Right ventricle myocardium superior (tissue), 1 donor: ENCODE measurements around the gene FAM20C. TPM values are rescaled to one million over a fixed set of nuclear protein-coding genes. Genes with fewer than 3 reads are reported as not detected.
"Not testable (repeated sequence)": the region's sequence is repeated elsewhere in the genome, so short reads cannot be mapped to it uniquely, and the experiment has no call there.

Experiments
- ATAC-seq: fragments of 200-7000 bp; cut with Tn5 transposase; one replicate; pipeline ENCODE4 v1.9.1; 2020; ENCODE audit warnings: mild to moderate bottlenecking; ENCODE audit not compliant: poor library complexity
- DNase-seq: peaks from one replicate; pipeline ENCODE4 v3.0.0-alpha.2; 2020
- intact Hi-C: fragments of 100-400 bp; cut with DNase I; formaldehyde crosslinking; loops from one replicate; pipeline ENCODE4 v1.11.2; 2022
- total RNA-seq: library from RNA; stranded (reverse); fragmentation: NEBNext Ultra II Directional; extraction: Animal tissue kit (Norgen Biotek cat#: 25700); gene quantifications from one replicate; pipeline ENCODE4 v1.2.1, GENCODE V29; 2021
- donor health status: DM: no; HTN: yes; CAD: no; lungs with severe emphysema.

The FAM20C gene
- total RNA-seq, 1 donor from 2014 or later: 23.4 TPM

DNA sequence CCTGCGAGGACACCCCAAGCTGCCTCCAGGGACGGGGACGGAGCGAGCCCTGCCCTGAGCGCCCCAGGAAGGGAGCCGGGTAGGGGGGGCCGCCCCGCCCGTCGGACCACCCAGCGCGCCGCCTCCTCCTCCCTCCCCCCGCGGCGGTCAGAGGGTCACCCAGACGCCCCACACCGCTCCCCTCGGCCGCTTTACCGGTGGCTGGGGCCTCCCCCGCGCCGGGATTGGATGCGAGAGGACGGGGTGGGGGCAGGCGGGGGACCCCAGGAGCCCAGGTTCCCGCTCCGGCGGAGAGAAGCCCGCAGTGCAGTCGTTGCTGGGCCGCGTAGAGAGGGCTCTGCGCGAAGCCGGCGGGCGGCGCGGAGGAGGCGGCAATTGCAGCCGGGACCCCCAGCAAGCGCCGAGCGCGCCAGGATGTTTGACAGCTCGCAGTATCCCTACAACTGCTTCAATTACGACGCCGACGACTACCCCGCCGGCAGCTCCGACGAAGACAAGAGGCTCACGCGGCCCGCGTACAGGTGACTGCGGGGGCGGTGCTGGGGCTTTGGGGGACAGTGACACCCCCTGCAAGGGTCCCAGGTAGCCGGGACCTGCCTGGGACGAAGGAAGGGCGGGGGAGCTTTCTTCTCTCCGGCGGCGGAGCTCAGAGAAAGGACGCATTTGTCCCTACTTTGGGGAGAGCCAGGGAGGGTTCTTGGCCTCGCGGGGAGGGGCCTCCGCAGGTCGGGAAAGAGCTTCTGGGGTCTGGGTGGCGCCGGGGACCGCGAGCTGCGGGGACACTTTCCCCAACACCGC, 97.6 kb downstream of the FAM20C start, which contains the start of gene FOXL3:
FOXL3 (plus strand) TSS at position 415 of the 798 bp plus-strand sequence; CDS start at position 415, 0 bp downstream.
- DNase-seq (no peak), ATAC-seq (no peak)
- intact Hi-C loops: no loop called here

DNA sequence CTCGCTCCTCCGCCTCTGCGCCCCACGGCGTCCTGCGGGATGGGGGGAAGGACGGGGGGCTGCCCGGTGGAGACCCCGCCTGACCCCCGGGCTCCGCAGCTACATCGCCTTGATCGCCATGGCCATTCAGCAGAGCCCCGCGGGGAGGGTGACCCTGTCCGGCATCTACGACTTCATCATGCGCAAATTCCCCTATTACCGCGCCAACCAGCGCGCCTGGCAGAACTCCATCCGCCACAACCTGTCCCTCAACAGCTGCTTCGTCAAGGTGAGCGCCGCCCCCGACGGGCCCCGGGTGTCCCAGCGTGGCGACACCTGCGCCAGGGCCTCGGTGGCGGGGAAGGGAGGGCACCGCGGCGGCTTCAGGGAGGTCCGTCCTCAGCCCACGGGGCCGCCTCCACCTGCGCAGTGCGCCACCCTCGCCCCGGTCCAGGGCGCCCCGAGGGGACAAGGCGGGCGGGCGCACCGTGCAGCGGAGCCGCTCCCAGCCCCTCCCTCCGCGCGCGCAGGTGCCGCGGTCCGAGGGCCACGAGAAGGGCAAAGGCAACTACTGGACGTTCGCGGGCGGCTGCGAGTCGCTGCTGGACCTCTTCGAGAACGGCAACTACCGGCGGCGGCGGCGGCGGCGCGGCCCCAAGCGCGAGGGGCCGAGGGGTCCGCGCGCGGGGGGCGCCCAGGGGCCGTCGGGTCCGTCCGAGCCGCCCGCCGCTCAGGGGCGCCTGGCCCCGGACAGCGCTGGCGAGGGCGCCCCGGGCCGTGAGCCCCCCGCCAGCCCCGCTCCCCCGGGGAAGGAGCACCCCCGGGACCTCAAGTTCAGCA, 98.4 kb downstream of the FAM20C start:
- intact Hi-C loops: no loop called here
- ATAC-seq (no peak), DNase-seq (no peak)

- intact Hi-C loops: no loop called here
- DNase-seq (no peak), ATAC-seq (no peak)
Observed at GRCh38 chr7:291373-292092, 99.2 kb downstream of the FAM20C start.

DNA sequence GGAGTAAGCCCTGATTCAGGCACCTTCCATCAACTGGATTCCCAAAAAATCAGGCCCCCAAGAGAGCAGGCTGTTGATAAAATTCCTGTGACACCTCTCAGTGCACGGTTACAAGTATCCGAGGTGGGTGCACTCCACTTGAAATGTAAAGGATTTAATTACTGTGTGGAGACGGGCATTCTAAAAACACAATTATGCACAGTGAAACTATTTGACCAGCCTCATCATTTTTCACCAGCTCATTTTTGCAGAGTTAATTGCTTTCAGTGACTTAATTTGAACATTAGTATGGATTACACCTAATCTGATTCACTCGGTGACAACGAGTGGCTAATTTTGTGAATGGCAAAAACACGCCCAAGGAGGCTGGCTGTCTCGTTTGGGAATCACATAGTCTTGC, 99.9 kb downstream of the FAM20C start:
- ATAC-seq: no peak

GRCh38 chr7:292826-293225, 100.5 kb downstream of the FAM20C start:
- DNase-seq: no peak
- intact Hi-C loops: no loop called here
- ATAC-seq: no peak

More for the DNA sequence above, 99.9 kb downstream of the FAM20C start:
- intact Hi-C loops: no loop called here
- no peak for DNase-seq

GRCh38 chr7:293681-294439, 101.5 kb downstream of the FAM20C start:
- ATAC-seq (no peak), DNase-seq (no peak)
- intact Hi-C loops: no loop called here

DNA sequence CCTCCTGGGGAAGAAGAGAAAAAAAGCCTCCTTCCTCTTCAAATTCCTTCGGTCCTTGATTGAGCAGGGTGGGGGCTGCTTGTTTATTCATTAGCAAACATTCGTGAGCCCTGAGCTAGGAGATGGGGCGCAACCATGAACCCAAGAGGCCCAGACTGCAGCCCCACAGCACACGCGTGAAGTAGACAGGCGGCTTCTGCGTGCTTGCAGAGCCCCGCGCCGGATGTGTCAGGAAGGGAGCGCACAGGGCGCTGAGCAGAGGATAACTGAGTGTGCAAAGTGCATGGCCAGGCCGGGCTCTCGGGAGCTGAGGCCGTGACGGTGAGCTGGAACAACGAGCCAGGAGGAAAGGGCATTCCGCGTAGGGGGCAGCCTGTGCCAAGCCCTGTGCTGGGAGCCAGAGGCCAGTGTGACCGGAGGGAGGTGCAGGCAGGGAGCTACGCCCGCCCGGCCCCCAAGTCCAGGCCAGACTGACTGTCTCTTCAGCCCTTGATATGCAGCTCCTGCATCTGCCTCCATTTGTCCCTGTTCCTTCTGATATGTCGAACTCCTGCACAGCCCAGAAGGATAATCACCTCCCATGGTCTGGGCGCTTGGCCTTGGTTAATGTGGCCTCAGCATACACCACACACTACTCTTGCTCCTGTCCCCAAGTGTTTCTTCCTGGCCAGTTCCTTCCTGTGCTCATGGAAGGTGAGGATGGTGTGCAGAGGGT, 102.2 kb downstream of the FAM20C start:
- DNase-seq: no peak
- no peak for ATAC-seq
- intact Hi-C loops: no loop called here

GRCh38 chr7:295155-296154, 103.1 kb downstream of the FAM20C start:
- DNase-seq (no peak), ATAC-seq (no peak)
- intact Hi-C loops: no loop called here

- DNase-seq (no peak), ATAC-seq (no peak)
- intact Hi-C loops: no loop called here
Observed at GRCh38 chr7:296373-296945, 104.1 kb downstream of the FAM20C start.

GRCh38 chr7:297141-297540, 104.8 kb downstream of the FAM20C start:
- DNase-seq, intact Hi-C loops, ATAC-seq: not testable (repeated sequence)

DNA sequence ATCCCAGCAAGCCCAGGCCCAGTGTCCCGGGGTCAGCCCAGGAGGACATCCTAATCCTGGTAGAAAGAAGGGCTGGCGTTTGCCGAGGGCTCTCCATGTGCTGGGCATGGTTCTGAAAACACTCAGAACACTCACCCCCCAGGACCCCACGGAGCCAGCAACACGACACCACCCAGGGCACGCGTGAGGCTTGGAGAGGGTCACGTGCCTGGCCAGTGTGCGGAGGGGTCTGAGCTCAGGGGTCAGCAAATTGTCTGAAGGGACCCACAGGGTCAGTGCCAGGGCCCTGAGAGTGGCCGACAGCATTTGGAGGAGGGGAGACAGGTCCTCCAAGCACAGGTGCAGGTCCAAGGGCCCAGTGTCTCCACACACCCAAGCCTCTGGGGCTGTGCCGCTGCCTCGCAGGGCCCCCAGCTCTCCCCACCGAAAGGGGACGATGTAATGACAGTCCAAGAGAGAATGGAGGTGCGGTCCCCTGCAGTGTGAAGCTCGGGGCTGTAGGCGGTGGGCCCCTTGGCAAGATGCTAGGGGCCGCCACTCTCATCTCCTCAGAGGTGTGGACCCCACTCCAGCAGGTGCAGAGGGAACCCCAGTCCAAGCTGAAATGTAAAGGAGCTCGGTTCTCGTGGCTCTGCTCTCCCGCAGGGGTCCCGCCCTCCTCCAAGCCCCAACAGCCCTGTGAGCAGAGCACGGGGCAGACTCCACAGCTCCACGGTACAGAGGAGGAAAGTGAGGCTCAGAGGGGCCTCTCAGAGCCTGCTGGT, 105.4 kb downstream of the FAM20C start:
- no peak for ATAC-seq
- no peak for DNase-seq
- intact Hi-C loops: no loop called here

- intact Hi-C loops: no loop called here
- DNase-seq: no peak
Observed at GRCh38 chr7:298375-298702, 106.0 kb downstream of the FAM20C start.

GRCh38 chr7:298743-299142, 106.4 kb downstream of the FAM20C start:
- no peak for DNase-seq
- intact Hi-C loops: no loop called here
- no peak for ATAC-seq

More at GRCh38 chr7:298375-298702, 106.0 kb downstream of the FAM20C start:
- ATAC-seq: no peak

- no peak for DNase-seq
- ATAC-seq: no peak
- intact Hi-C loops: no loop called here
Observed at GRCh38 chr7:299169-299568, 106.8 kb downstream of the FAM20C start.

- intact Hi-C loops: no loop called here
- ATAC-seq: no peak
- DNase-seq: no peak
Observed at GRCh38 chr7:299628-300027, 107.3 kb downstream of the FAM20C start.

DNA sequence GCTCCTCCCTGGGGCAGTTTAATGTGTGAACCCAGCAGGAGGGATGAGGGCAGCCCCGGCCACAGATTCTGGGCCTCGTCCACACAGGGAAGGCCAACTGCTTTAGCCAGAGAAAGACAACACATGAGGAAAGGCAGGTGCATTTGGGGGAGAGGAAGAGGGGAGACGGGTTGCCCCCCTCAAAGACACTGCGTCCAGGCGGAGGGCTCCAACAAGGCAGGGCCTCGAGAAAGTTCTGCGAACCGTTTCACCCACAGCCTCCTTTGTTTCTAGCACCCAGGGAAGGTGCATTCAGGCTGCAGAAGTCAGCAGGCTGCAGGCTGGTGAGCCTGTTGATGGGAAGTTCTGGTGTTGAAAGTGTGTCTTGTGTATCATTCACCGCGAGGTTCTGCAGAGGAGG, 107.7 kb downstream of the FAM20C start:
- intact Hi-C loops: no loop called here
- ATAC-seq (no peak), DNase-seq (no peak)
